Right forelimb (tissue), 1 donor: ENCODE results near the gene CRYAA.

Experiments
- DNase-seq: peaks from one replicate; pipeline ENCODE4 v3.0.0-alpha.2; 2018

Gene CRYAA

GRCh38 chr21:43203591-43203990 lies 34.8 kb downstream of the CRYAA start:
- DNase-seq = peak; percentile 30

GRCh38 chr21:43204638-43205037 lies 35.8 kb downstream of the CRYAA start:
- no peak for DNase-seq

GRCh38 chr21:43206231-43207042 lies 37.6 kb downstream of the CRYAA start:
- DNase-seq = peak; percentile 37

GRCh38 chr21:43207043-43207315 lies 38.2 kb downstream of the CRYAA start:
- DNase-seq = no peak

- DNase-seq = peak; percentile 32
These were observed 39.1 kb downstream of the CRYAA start for GRCh38 chr21:43207868-43208267.

GRCh38 chr21:43208561-43209332 lies 39.9 kb downstream of the CRYAA start:
- DNase-seq = peak; percentile 39

- DNase-seq = peak; percentile 41
These were observed 41.0 kb downstream of the CRYAA start for GRCh38 chr21:43209575-43210453.

GRCh38 chr21:43210454-43211071 lies 41.8 kb downstream of the CRYAA start:
- DNase-seq = peak; percentile 15

- DNase-seq = peak; percentile 42
These were observed 42.4 kb downstream of the CRYAA start for GRCh38 chr21:43211072-43211759.

- peak; percentile 25 for DNase-seq
These were observed 42.9 kb downstream of the CRYAA start for GRCh38 chr21:43211760-43212115.
